Activated CD4-positive, alpha-beta T cell treated with anti-CD3 and anti-CD28 coated beads, Interleukin-10, Interleukin-2, amounts not matched to agents 100 ng/mL and 50 ng/mL, durations not matched to agents 16 hours and 8 hours (primary cell): ENCODE results near the gene SPACA6.
A peak's percentile ranks its signal among the peaks of the same experiment; 100 is the strongest.
"Not testable (repeated sequence)": the region's sequence is repeated elsewhere in the genome, so short reads cannot be mapped to it uniquely, and the experiment has no call there.

Source experiments
- DNase-seq: peaks from one replicate; pipeline ENCODE4 v3.0.0-alpha.2; 2020

Gene SPACA6

GRCh38 chr19:51693260-51693659 is at the start of gene SPACA6:
Gene SPACA6 (plus strand): TSS chr19:51693330. CDS start chr19:51693527, 197 bp downstream.
- no peak for DNase-seq

GRCh38 chr19:51644636-51645271 is 48.4 kb upstream of the SPACA6 start:
- no peak for DNase-seq

GRCh38 chr19:51646730-51647129 is 46.4 kb upstream of the SPACA6 start, which contains the start of gene SIGLEC14:
Gene SIGLEC14 (minus strand): TSS chr19:51646825. CDS start chr19:51646759, 66 bp downstream.
- DNase-seq = not testable (repeated sequence)

GRCh38 chr19:51647318-51647717 is 45.8 kb upstream of the SPACA6 start:
- DNase-seq = no peak

- DNase-seq = no peak
Measured at GRCh38 chr19:51651216-51651846, 41.8 kb upstream of the SPACA6 start.

GRCh38 chr19:51652266-51652665 is 40.9 kb upstream of the SPACA6 start:
- no peak for DNase-seq

- DNase-seq = no peak
Measured at GRCh38 chr19:51653162-51653561, 40.0 kb upstream of the SPACA6 start.

- DNase-seq = no peak
Measured at GRCh38 chr19:51654783-51655182, 38.3 kb upstream of the SPACA6 start.

- peak; percentile 72 for DNase-seq
Measured at GRCh38 chr19:51660975-51661600, 32.0 kb upstream of the SPACA6 start.

- DNase-seq = no peak
Measured at GRCh38 chr19:51663650-51664049, 29.5 kb upstream of the SPACA6 start.

GRCh38 chr19:51664131-51664530 is 29.0 kb upstream of the SPACA6 start:
- no peak for DNase-seq

GRCh38 chr19:51664997-51665396 is 28.1 kb upstream of the SPACA6 start:
- no peak for DNase-seq

- no peak for DNase-seq
Measured at GRCh38 chr19:51668216-51668615, 24.9 kb upstream of the SPACA6 start.

- not testable (repeated sequence) for DNase-seq
Measured at GRCh38 chr19:51675911-51676565, 17.1 kb upstream of the SPACA6 start.

- peak; percentile 69 for DNase-seq
Measured at GRCh38 chr19:51676566-51677083, 16.5 kb upstream of the SPACA6 start.

GRCh38 chr19:51680474-51680873 is 12.7 kb upstream of the SPACA6 start:
- no peak for DNase-seq

GRCh38 chr19:51681286-51681941 is 11.7 kb upstream of the SPACA6 start:
- no peak for DNase-seq

GRCh38 chr19:51686171-51686570 is 7.0 kb upstream of the SPACA6 start:
- no peak for DNase-seq

- DNase-seq = no peak
Measured at GRCh38 chr19:51687791-51688670, 5.1 kb upstream of the SPACA6 start.

GRCh38 chr19:51688671-51689571 is 4.2 kb upstream of the SPACA6 start:
- DNase-seq = no peak
